ENCODE results near the gene CFAP54. TPM values are rescaled to one million over a fixed set of nuclear protein-coding genes. Genes with fewer than 3 reads are reported as not detected.
"Not testable (repeated sequence)": the region's sequence is repeated elsewhere in the genome, so short reads cannot be mapped to it uniquely, and the experiment has no call there.

Gene CFAP54
- total RNA-seq, 1 experiment from 2014 or later, result 0.05 TPM

- Histone ChIP-seq H3K4me1 (replicated peaks) (no peaks in the 10 kb centered on the region), H3K27ac (no peak overlapping the region), H3K27me3 (replicated peaks) (no peaks in the 10 kb centered on the region), H3K9me3 (replicated peaks) (no peaks in the 10 kb centered on the region), H3K4me3 (no peak overlapping the region), H3K36me3 (no peaks in the 10 kb centered on the region)
- no peak for DNase-seq (ENCODE audit: low read depth in 1 of 2, low spot score in 2 of 2)
These were observed 168.7 kb downstream of the CFAP54 start for GRCh38 chr12:96658075-96658474.

- Histone ChIP-seq H3K27ac (no peak overlapping the region), H3K4me1 (replicated peaks) (no peaks in the 10 kb centered on the region), H3K36me3 (no peaks in the 10 kb centered on the region), H3K9me3 (replicated peaks) (no peaks in the 10 kb centered on the region), H3K27me3 (replicated peaks) (no peaks in the 10 kb centered on the region), H3K4me3 (no peak overlapping the region)
- DNase-seq (ENCODE audit: low read depth in 1 of 2, low spot score in 2 of 2), result no peak
These were observed 180.4 kb downstream of the CFAP54 start for GRCh38 chr12:96669786-96670185.

- DNase-seq (ENCODE audit: low read depth in 1 of 2, low spot score in 2 of 2), result no peak
- no peaks in the 10 kb centered on the region for H3K27me3 ChIP-seq (replicated peaks)
- no peak overlapping the region for H3K27ac ChIP-seq
- no peaks in the 10 kb centered on the region for H3K9me3 ChIP-seq (replicated peaks)
- no peaks in the 10 kb centered on the region for H3K4me1 ChIP-seq (replicated peaks)
- no peaks in the 10 kb centered on the region for H3K36me3 ChIP-seq
- H3K4me3 ChIP-seq, result no peak overlapping the region
These were observed 181.0 kb downstream of the CFAP54 start for GRCh38 chr12:96670334-96670899.

GRCh38 chr12:96675519-96675918, 186.1 kb downstream of the CFAP54 start:
- not testable (repeated sequence) for H3K27me3 ChIP-seq (replicated peaks); H3K4me1 ChIP-seq (replicated peaks); H3K27ac ChIP-seq; H3K36me3 ChIP-seq; H3K4me3 ChIP-seq; H3K9me3 ChIP-seq (replicated peaks); DNase-seq (ENCODE audit: low read depth in 1 of 2, low spot score in 2 of 2)

DNA sequence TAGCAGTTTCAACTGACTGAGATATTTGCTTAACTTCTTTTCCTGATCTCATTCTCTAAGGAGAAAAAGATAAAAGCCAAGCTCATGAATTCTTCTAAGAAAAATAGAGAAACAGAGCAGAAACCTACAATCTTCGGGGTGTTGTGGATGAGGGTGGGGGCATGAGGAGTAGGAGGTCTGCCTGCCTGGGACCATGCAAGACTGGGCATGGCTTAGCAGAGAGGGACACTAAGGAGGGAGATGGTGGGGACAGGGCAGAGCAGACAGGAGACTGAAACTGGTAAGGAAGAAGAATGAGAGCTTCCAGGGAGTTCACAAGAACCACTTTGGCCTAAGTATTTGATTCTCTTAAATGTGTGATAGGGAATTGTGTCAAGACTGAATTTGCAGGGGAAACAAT, 188.0 kb downstream of the CFAP54 start:
- H3K36me3 ChIP-seq, result no peaks in the 10 kb centered on the region

GRCh38 chr12:96687719-96688118, 198.3 kb downstream of the CFAP54 start:
- H3K4me3 ChIP-seq, result no peak overlapping the region
- DNase-seq (ENCODE audit: low read depth in 1 of 2, low spot score in 2 of 2), result no peak
- H3K36me3 ChIP-seq, result no peaks in the 10 kb centered on the region
- peaks cover 3% of the 10 kb centered on the region; the same call in 1 of the 2 replicates for H3K27me3 ChIP-seq (replicated peaks)
- H3K9me3 ChIP-seq (replicated peaks), result no peaks in the 10 kb centered on the region
- no peaks in the 10 kb centered on the region for H3K4me1 ChIP-seq (replicated peaks)
- no peak overlapping the region for H3K27ac ChIP-seq

More for the DNA sequence above, 188.0 kb downstream of the CFAP54 start:
- Histone ChIP-seq H3K27ac (no peak overlapping the region), H3K27me3 (replicated peaks) (no peaks in the 10 kb centered on the region), H3K4me1 (replicated peaks) (no peaks in the 10 kb centered on the region), H3K9me3 (replicated peaks) (no peaks in the 10 kb centered on the region), H3K4me3 (no peak overlapping the region)
- no peak for DNase-seq (ENCODE audit: low read depth in 1 of 2, low spot score in 2 of 2)

GRCh38 chr12:96698521-96698920, 209.1 kb downstream of the CFAP54 start:
- H3K9me3 ChIP-seq (replicated peaks), result no peaks in the 10 kb centered on the region
- no peaks in the 10 kb centered on the region for H3K4me1 ChIP-seq (replicated peaks)
- H3K27me3 ChIP-seq (replicated peaks), result no peaks in the 10 kb centered on the region
- H3K4me3 ChIP-seq, result no peak overlapping the region
- no peak overlapping the region for H3K27ac ChIP-seq
- no peaks in the 10 kb centered on the region for H3K36me3 ChIP-seq
- peak in 1 of 2 experiments; percentile 12 for DNase-seq (ENCODE audit: low read depth in 1 of 2, low spot score in 2 of 2)

GRCh38 chr12:96698965-96699364, 209.6 kb downstream of the CFAP54 start:
- no peaks in the 10 kb centered on the region for H3K9me3 ChIP-seq (replicated peaks)
- H3K27me3 ChIP-seq (replicated peaks), result no peaks in the 10 kb centered on the region
- no peaks in the 10 kb centered on the region for H3K4me1 ChIP-seq (replicated peaks)
- no peak for DNase-seq (ENCODE audit: low read depth in 1 of 2, low spot score in 2 of 2)
- H3K4me3 ChIP-seq, result no peak overlapping the region
- H3K36me3 ChIP-seq, result no peaks in the 10 kb centered on the region
- H3K27ac ChIP-seq, result no peak overlapping the region

- no peak overlapping the region for H3K4me3 ChIP-seq
- H3K36me3 ChIP-seq, result no peaks in the 10 kb centered on the region
- H3K4me1 ChIP-seq (replicated peaks), result no peaks in the 10 kb centered on the region
- DNase-seq (ENCODE audit: low read depth in 1 of 2, low spot score in 2 of 2), result no peak
- H3K27ac ChIP-seq, result no peak overlapping the region
- H3K27me3 ChIP-seq (replicated peaks), result no peaks in the 10 kb centered on the region
- no peaks in the 10 kb centered on the region for H3K9me3 ChIP-seq (replicated peaks)
These were observed 212.5 kb downstream of the CFAP54 start for GRCh38 chr12:96701856-96702255.

DNA sequence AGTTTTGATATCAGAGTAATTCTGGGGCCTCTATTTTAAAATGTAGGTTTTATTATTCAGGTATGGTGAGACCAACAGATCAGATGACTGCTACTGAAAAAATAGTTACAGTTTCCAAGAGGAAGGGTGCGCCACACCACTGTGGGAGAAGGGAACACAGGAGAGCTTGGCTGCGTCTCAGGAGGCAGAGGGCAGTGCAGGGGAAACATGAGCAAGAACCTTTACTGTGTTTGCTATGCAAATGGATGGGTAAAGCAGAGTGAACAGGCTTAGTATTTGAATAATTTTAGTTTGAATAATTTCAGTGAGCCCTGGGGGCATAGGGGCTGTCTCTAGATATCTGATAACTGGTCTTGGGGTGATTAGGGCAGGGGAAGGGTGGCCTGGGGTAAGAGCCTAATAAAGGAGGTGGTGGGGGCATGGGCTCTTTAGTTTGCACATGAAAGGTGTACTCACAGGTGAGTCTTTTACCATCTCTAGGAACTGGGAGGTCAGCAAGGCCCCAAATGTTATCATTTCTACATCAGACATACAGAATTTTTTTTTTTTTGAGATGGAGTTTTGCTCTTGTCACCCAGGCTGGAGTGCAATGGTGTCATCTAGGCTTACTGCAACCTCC, 220.9 kb downstream of the CFAP54 start:
- Histone ChIP-seq H3K27me3 (replicated peaks) (no peaks in the 10 kb centered on the region), H3K9me3 (replicated peaks) (no peaks in the 10 kb centered on the region), H3K4me3 (no peak overlapping the region), H3K27ac (no peak overlapping the region), H3K4me1 (replicated peaks) (no peaks in the 10 kb centered on the region), H3K36me3 (no peaks in the 10 kb centered on the region)
- DNase-seq (ENCODE audit: low read depth in 1 of 2, low spot score in 2 of 2), result no peak

DNA sequence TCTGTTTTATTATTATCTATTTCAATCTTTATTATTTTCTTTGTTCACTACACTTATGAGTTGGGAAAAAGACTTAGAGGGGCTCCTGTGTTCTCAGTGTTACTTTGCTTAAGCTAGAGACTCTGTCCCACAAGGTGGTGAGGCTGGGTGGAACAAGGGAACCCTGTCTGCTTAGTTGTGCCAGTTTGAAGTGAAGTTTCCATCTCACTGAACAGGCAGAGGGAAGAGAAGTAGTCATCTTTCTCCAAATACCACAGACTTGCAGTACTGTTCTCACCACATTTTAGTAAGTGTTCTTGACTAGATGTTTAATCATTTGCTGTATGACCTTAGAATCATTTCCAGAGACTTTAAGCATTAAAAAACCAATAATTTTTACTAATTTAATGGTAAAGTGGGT, 222.0 kb downstream of the CFAP54 start:
- no peak overlapping the region for H3K4me3 ChIP-seq
- H3K27ac ChIP-seq, result no peak overlapping the region
- no peak for DNase-seq (ENCODE audit: low read depth in 1 of 2, low spot score in 2 of 2)
- H3K9me3 ChIP-seq (replicated peaks), result no peaks in the 10 kb centered on the region
- H3K36me3 ChIP-seq, result no peaks in the 10 kb centered on the region
- no peaks in the 10 kb centered on the region for H3K27me3 ChIP-seq (replicated peaks)
- H3K4me1 ChIP-seq (replicated peaks), result no peaks in the 10 kb centered on the region

DNA sequence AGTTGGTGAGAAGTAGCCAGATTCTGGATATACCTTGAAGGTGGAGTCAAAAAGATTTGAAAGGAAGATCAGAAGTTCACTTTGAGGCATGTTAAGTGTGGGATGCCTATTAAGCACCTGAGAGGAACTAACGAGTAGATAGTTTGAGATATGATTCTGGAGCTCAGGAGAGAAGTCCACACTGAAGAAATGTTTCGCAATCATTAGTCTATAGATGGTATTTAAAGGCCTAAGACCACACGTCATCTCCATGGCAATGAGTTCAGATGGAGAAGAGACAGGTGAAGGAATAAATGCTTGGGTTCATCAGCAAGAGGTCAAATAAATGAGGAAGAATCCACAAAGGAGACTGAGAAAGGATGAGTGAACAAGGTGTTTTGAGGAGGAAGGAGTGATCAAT, 224.8 kb downstream of the CFAP54 start:
- H3K9me3 ChIP-seq (replicated peaks), result no peaks in the 10 kb centered on the region
- no peaks in the 10 kb centered on the region for H3K27me3 ChIP-seq (replicated peaks)
- H3K4me3 ChIP-seq, result no peak overlapping the region
- H3K27ac ChIP-seq, result no peak overlapping the region
- no peaks in the 10 kb centered on the region for H3K36me3 ChIP-seq
- H3K4me1 ChIP-seq (replicated peaks), result no peaks in the 10 kb centered on the region
- no peak for DNase-seq (ENCODE audit: low read depth in 1 of 2, low spot score in 2 of 2)

DNA sequence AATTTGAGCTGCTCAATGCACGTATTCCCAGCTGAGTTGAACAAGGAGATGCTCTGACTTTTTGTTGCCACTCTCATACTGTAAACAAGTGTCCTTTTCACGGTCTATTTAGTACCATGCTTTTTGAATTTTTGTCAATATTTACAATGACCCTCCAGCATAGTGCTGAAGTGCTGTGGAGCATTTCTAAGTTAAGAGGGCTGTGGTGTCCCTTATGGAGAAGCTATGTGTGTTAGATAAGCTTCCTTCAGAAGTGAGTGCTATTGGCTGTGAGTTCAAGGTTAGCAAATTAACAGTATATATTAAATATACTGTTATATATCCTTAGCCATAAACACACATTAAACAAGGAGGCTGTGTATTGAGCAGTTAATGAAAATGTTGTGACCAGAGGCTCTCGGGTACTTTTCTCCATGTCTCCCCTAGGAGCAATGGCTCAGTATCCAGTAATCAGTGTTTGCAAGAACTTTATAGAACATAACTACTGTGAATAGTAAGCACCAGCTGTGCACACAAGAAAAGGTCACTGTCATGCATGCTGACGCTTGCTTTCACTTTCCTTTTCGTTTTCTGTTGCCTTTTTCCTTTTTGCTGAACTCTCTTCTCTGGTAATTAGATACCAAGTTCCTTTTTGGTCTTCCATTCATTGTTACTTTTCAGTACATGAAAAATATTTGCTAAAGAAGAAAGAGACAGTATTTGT, 230.4 kb downstream of the CFAP54 start:
- H3K27ac ChIP-seq, result peak overlapping the region; percentile 33
- H3K4me3 ChIP-seq, result peak overlapping the region; percentile 30
- H3K27me3 ChIP-seq (replicated peaks), result no peaks in the 10 kb centered on the region
- H3K36me3 ChIP-seq, result no peaks in the 10 kb centered on the region
- H3K9me3 ChIP-seq (replicated peaks), result no peaks in the 10 kb centered on the region
- peaks cover 4% of the 10 kb centered on the region for H3K4me1 ChIP-seq (replicated peaks)
- peak in 1 of 2 experiments; percentile 4 for DNase-seq (ENCODE audit: low read depth in 1 of 2, low spot score in 2 of 2)

DNA sequence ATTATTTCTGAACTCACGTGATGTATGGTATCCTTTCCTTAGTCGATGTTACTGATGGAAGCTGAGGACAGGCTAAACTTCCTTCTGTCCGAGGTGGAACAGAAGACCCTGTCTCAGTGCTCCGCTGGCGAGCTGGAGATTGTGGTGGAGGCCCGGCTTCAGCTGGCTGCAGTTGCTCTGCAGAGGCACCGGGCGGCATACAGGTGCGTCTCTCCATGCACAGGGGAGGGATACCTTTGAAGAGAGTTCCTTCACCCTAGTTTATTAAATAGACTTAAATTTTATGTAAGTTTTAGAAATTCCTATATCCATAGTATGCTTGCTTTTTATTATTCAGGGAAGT, 231.0 kb downstream of the CFAP54 start:
- H3K4me1 ChIP-seq (replicated peaks), result peaks cover 4% of the 10 kb centered on the region
- no peaks in the 10 kb centered on the region for H3K36me3 ChIP-seq
- H3K4me3 ChIP-seq, result peak overlapping the region; percentile 30
- H3K9me3 ChIP-seq (replicated peaks), result no peaks in the 10 kb centered on the region
- DNase-seq (ENCODE audit: low read depth in 1 of 2, low spot score in 2 of 2), result peak in 1 of 2 experiments; percentile 36
- H3K27me3 ChIP-seq (replicated peaks), result no peaks in the 10 kb centered on the region
- H3K27ac ChIP-seq, result peak overlapping the region; percentile 33
